HG03558 (cell line): Measurements from ENCODE around the gene CLDN14.

Experiments
- ATAC-seq: cut with Tn5 transposase; IDR thresholded peaks from one replicate; pipeline ENCODE4 v1.9.1; 2021; ENCODE audit warnings: moderate number of reproducible peaks; ENCODE audit not compliant: unreplicated experiment; ENCODE audit errors: extremely low read depth

CLDN14 gene

GRCh38 chr21:36473203-36473602 is 6.7 kb downstream of the CLDN14 start:
- ATAC-seq: no peak

- ATAC-seq: no peak
Measured at GRCh38 chr21:36472377-36472776, 7.5 kb downstream of the CLDN14 start.

GRCh38 chr21:36471254-36471723 is 8.6 kb downstream of the CLDN14 start:
- ATAC-seq: peak; percentile 74

- ATAC-seq: no peak
Measured at GRCh38 chr21:36470294-36470693, 9.6 kb downstream of the CLDN14 start.

- ATAC-seq: no peak
Measured at GRCh38 chr21:36466061-36466511, 13.8 kb downstream of the CLDN14 start.

GRCh38 chr21:36465478-36465877 is 14.4 kb downstream of the CLDN14 start:
- ATAC-seq: no peak

- no peak for ATAC-seq
Measured at GRCh38 chr21:36464590-36464989, 15.3 kb downstream of the CLDN14 start.

GRCh38 chr21:36463991-36464390 is 15.9 kb downstream of the CLDN14 start:
- no peak for ATAC-seq

- ATAC-seq: no peak
Measured at GRCh38 chr21:36463204-36463603, 16.7 kb downstream of the CLDN14 start.

GRCh38 chr21:36461918-36462486 is 17.9 kb downstream of the CLDN14 start:
- no peak for ATAC-seq

- ATAC-seq: no peak
Measured at GRCh38 chr21:36461277-36461917, 18.5 kb downstream of the CLDN14 start.

- no peak for ATAC-seq
Measured at GRCh38 chr21:36460866-36461265, 19.1 kb downstream of the CLDN14 start.

GRCh38 chr21:36459098-36459497 is 20.8 kb downstream of the CLDN14 start:
- ATAC-seq: no peak

GRCh38 chr21:36456729-36457414 is 23.1 kb downstream of the CLDN14 start:
- no peak for ATAC-seq

- ATAC-seq: no peak
Measured at GRCh38 chr21:36454706-36455105, 25.2 kb downstream of the CLDN14 start.

GRCh38 chr21:36454093-36454531 is 25.8 kb downstream of the CLDN14 start:
- ATAC-seq: no peak

- ATAC-seq: no peak
Measured at GRCh38 chr21:36452281-36452825, 27.6 kb downstream of the CLDN14 start.

GRCh38 chr21:36451506-36451905 is 28.4 kb downstream of the CLDN14 start:
- ATAC-seq: no peak

- ATAC-seq: no peak
Measured at GRCh38 chr21:36450511-36450910, 29.4 kb downstream of the CLDN14 start.

- no peak for ATAC-seq
Measured at GRCh38 chr21:36446301-36446700, 33.6 kb downstream of the CLDN14 start.

- ATAC-seq: no peak
Measured at GRCh38 chr21:36441715-36442114, 38.2 kb downstream of the CLDN14 start.
